RPMI7951 (cell line): ENCODE results near the gene CACFD1. TPM values are rescaled to one million over a fixed set of nuclear protein-coding genes. Genes with fewer than 3 reads are reported as not detected.

Experiments used
- DNase-seq: peaks from one replicate; pipeline ENCODE4 v3.0.0-alpha.2; 2012; ENCODE audit warnings: low read depth
- total RNA-seq: library from RNA; depleted of rRNA; stranded (reverse); fragments of >200 nt; shearing (Covaris generic); gene quantifications from 2 replicates; pipeline ENCODE4 v1.2.3, GENCODE V29; 2014

The CACFD1 gene
- total RNA-seq, 1 experiment from 2014 or later = 2.4 TPM

DNA sequence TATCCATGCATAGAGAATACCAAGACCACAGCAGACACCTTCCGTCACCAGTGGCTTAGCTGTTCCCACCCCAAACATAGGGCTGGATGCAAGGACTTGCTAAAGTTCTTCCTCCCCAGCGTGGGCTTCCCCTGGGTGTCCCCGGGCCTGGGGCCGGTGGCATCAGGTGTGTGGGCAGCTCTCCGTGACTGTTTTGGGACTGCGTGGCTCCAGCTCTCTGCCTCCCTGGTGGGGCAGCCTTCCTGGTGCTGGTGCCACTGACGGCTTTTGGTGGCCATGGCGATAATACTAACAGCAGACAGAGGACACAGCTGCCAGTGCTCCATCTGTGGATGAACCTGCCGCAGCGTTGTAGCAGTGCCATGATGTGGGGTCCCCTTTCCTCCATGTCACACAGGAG, 4.9 kb downstream of the CACFD1 start:
- DNase-seq = no peak

DNA sequence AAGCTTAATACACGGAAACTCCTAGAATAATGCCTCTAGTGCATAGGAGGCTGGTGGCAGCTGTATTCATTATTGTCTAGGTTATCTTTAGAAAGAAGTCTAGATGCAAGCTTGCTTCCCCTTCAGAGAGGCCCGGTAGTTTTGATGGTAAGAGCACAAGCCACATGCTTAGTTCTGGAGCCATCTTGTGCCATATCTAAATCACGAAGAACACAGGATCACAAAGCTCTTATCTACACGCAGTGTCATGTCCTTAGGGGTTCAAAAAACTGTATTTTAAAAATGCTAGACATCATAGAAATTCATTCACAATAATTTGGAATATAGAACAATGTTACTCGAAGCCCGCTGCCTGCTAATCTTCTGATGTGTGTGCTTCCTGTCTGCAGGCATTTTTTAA, 6.2 kb downstream of the CACFD1 start:
- DNase-seq = no peak

GRCh38 chr9:133467101-133467500, 7.3 kb downstream of the CACFD1 start:
- DNase-seq = no peak

GRCh38 chr9:133468374-133468773, 8.6 kb downstream of the CACFD1 start:
- no peak for DNase-seq

- no peak for DNase-seq
Observed at GRCh38 chr9:133468777-133469421, 9.1 kb downstream of the CACFD1 start.

DNA sequence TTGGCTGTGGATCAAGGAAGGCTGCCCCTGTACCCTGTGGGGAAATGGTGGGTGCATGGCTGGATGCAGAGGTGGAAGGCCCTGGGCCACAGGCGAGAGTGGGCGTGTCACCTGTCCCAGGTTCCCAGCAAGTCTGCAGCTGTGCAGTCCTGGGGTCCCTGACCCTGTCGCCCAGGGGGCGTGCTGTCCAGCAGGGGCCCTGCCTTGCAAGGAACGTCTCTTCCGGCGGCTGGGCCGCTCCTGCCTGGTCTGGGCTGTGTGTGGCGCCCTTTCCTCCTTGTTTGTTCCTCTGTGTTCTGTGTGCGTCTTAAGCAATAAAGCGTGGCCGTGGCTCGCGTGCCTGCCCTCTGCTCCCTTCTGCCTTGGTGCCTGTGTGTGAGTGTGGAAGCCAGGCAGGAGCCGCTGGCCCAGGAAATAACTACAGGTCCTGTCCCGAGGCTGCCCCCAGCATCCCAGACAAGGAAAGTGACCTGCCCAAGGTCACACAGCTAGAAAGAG, 10.7 kb downstream of the CACFD1 start:
- no peak for DNase-seq

GRCh38 chr9:133470988-133471387, 11.2 kb downstream of the CACFD1 start:
- DNase-seq = no peak

DNA sequence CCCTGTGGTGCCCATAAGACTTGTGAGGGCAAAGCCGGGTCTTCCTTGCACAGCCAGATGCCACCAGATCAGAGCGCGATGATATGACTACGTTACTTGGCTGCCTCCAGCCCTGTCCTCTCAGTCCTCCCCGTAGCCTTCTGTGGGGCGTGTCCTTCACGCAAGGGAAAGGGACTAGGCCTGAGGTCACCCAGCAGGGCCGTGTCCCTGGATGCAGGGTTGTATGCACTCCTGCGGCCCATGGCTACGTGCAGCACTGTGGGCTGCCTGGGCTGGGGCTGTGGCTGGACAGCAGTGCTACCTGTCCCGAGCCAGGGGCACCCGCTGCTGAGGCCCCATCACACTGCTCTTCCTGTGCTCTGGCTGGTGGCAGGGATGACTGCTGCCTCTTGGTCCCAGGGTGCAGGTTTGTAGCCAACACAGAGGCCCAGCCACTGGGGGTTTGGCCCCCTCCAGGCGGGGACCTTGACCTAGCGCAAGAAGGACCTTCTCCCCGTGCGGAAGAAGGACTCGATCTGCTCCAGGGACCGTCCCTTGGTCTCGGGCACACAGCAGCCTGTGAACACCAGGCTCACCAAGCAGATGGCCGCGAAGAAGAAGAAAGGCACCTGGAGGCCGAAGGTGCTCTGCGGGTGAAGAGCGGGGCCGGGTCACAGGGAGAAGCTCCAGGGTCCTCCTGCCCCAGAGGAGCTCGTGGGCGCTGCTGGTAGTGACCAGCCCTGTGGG, 11.9 kb downstream of the CACFD1 start:
- no peak for DNase-seq

DNA sequence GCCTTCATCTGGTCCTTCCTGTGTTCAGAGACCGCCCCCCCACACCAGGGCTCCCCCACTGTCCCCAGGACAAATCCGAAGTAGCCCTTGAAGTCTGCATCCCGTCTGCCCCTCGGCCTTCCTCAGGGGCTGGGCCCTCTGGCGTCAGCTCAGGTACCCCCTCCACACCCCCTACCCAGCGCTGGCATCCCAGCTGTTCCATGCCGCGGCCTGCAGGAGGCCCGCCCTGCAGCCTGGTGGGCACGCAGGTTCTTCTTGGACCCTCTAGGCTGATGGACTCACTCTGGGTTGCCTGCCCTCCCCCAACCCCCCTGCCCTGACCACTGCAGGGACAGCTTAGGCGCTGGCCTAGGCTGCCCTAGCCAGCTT, 12.5 kb downstream of the CACFD1 start:
- DNase-seq = no peak

GRCh38 chr9:133472753-133473378, 13.1 kb downstream of the CACFD1 start:
- no peak for DNase-seq

- no peak for DNase-seq
Observed at GRCh38 chr9:133473743-133474142, 14.0 kb downstream of the CACFD1 start.

GRCh38 chr9:133474215-133474614, 14.4 kb downstream of the CACFD1 start:
- no peak for DNase-seq

DNA sequence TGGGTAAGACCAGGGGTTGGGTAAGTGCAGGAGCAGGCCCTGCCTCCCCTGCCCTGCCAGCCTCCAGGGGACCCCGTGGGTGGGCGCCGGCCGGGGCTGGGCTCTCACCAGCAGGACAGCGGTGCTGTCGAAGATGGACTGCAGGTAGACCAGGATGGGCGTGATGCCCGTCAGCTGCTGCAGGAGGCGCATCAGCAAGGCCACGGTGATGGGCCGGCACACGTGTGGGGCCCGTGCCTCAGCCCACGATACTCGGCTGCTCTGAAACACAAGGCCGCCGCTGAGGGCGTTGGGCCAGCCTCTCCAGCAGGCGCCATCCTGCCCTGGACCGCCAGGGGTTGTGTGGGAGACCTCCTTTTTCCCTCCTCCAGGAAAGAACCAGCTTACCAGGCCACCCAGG, 15.1 kb downstream of the CACFD1 start:
- DNase-seq = no peak

- DNase-seq = no peak
Observed at GRCh38 chr9:133475292-133476012, 15.7 kb downstream of the CACFD1 start.

DNA sequence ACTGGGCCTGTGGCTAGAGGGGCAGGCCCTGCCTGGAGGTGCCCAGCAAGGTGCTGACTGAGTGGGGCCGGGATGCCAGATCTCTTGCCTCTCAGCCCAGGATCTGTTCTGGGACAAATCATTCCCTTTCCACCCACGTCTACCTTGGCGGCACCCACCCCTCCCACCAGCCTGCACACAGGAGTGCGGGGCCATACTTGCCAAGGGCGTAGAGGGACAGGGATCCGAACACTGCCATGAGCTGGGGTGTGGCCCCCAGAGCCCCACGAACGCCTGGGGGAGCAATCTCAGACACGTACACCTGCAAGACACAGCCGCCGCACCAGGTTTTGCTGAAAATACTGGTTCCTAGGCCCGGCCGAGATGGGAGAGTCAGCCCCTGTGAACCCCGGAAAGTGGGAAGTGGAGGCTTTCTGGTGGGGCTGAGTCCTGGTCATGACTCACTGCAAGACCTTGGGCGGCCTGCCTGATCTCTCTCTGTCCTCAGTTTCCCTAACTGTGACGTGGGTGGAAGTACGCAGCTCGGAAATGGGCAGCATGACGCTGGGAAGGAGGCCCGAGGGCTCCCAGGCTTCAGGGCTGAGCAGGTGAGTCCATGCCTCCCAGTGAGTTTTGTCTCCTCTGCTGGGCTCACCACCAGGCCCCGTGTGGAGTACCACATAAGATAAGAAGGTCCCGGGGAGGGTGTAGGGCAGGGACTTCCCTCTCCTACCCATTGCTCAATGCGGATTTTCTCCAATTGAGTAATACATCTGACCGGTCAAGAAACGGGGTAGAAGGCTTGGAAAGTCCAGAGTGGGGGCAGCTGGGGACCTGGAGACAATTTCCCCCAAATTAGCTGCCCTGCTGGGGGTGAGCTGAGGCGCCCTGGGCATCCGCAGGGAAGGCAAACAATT, 16.5 kb downstream of the CACFD1 start:
- no peak for DNase-seq

GRCh38 chr9:133476941-133477340, 17.2 kb downstream of the CACFD1 start:
- DNase-seq = no peak

DNA sequence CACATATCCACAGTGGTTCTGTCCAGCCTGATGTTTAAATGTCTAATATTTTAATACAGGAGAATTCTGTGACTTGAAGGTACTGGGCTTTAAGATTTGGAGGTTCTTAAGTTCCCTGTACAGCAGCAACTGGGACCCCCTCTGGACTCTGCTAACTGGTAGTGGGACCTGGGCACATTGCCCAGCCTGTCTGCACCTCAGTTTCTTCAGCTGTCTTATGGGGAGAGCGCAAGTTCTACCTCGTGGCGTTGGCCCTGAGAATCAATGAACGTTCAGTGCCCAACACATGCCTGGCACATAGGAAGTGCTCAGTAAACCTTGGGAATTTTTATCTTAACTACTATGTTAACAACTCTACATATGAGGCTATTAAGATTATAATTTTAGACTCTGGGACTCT, 17.7 kb downstream of the CACFD1 start:
- DNase-seq = no peak

DNA sequence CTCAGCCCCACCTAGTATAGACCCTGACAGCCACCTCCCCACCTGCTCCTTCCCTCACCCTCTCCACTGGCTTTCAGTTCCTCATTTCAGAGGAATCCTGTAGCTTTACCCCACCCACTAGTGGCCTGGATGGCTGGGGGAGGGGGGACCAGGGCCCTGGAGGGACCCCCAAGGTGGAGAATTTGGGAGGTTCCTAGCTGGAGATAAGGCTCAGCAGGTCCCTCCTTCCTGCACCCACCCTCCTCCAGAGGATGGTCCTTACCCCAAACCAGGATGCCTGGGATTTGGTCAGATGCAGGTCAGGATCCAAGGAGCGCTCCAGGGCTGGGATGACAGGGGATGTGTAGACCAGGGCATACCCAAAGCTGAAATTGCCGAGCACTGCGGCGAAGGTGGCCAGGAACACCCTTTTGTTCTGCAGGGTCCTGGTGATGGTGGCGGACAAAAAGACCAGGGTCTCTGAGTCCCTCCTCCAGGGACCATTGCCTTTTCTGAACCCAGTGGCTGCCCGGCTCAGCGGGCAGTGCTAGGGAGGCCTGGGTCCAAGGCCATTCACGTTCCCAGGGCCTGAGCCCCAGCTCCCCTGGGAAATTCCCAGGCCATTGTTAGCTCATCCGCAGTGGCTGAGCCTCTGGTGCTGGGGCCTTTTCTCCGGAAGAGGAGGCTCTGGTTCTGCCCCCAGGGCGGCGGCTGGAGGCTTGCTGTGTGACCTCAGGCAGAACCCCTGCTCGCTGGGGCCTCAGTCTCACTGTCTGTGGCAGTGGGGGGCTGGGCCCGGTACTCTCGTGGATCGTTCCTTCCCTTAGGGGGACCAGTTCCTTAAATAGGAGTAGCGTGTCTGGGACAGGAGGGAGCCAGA, 18.4 kb downstream of the CACFD1 start:
- DNase-seq = peak; percentile 58

DNA sequence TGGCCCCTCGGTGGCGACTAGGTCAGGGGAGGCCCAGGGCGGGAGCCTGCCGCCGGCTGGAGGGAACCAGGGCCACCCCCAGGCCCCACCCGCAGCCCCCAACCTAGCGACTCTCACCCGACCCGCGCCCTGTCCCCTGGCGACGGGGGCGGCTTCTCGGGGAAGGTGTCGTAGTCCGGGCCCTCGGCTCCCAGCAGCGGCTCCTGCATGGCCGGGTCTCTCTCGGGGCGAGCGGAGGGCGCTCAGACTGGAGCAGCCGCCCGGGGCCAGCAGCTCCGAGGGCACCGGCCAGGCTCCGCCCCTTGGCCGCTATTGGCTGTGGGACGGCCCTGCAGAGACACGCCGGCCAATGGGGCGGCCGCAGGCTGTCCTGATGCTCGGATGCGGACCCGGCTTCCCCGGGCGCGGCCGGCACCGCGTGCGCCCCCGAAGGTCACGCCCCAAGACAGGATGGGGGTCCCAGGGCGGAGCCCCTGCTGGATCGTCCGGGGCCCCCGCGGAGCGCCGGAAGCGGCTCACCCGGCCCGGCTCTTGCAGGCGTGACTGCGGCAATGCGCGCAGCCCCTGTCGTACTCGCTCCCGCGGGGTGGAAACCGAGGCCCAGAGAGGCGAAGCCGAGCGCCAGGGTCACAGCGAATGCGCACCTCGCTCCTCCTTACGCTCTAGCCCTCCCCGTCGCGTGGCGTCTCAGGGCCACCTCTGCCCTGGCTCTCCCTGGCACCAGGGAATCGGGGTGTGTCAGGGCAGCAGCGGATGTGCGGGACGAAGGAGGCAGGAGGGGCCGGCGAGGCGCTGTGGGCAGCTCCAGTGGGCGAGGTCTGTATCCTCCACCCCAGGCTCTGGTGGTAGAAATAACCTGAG, 19.3 kb downstream of the CACFD1 start, which contains the start of gene SLC2A6:
SLC2A6 (minus strand) TSS at position 249 of the 861 bp plus-strand sequence; CDS start at position 209, 40 bp downstream.
- peak; percentile 82 for DNase-seq
